Coronary artery (tissue), 2 donors: ENCODE measurements around the gene CD101.
A peak's percentile ranks its signal among the peaks of the same experiment; 100 is the strongest.

ENCODE experiments used
- DNase-seq: peaks from one replicate; pipeline ENCODE4 v3.0.0-alpha.2; 2017; ENCODE audit warnings: low spot score
- H3K27ac ChIP-seq, 2 donors: fragments of 200-600 bp; sonication (generic); one replicate each; pipeline ENCODE4 v1.5.1; 2016 to 2019
- H3K4me3 ChIP-seq: fragments of 200-600 bp; sonication (generic); 2 replicates; pipeline ENCODE4 v1.5.1; 2016; ENCODE audit warnings: mild to moderate bottlenecking, moderate library complexity
- TF ChIP-seq, protein P1 (sequence below): fragments of 200-600 bp; sonication (generic); IDR thresholded peaks from one replicate; pipeline ENCODE4 v1.5.1; 2019; ENCODE audit warnings: antibody characterized with exemption

CD101 gene

DNA sequence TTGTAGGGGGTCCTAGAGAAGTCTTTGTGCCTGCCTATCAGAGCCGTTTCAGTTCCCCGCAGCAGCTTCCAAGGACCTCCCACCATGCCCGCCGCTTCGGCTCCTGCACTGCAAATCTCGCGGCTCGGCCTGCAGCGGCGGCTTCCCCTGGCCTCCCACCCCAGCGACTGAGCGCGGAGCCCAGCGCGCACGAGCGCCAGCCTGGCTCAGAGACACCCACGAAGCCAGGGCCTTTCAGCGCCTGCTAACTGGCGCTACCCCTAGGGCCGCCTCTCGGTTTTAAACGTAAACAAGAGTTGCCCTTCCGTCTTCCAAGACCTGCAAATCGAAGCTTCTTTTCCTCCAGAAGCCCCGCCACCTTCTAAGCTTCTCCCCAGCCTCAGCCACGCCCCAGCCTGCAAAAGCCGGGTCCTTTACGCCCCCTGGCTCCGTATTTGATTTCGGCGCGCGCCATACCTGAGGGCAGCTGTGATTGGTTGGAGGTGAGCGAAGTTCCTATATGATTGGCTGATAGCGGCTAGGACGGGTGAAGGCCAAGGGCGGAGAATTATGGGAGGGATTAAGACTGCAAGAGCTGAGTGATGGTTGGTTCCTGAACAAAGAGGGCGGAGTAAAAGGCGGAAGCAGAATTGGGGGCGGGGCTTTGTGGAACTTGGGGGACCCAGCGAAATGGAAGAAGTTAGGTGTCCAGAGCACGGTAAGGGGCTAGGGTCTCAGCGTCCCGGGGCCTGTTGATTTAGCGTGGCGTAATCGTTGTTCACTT lies 58.3 kb downstream of the CD101 start, which contains the start of gene TTF2:
TSS of gene TTF2 (plus strand) at position 649 of the 763 bp plus-strand sequence. CDS start at position 670, 21 bp downstream.
- DNase-seq = peak; percentile 96
- Histone ChIP-seq H3K4me3 (peak within 1 kb of the TSS; percentile 70), H3K27ac (peak within 1 kb of the TSS; percentile 40 to 46)
- TF ChIP-seq, protein P1, sequence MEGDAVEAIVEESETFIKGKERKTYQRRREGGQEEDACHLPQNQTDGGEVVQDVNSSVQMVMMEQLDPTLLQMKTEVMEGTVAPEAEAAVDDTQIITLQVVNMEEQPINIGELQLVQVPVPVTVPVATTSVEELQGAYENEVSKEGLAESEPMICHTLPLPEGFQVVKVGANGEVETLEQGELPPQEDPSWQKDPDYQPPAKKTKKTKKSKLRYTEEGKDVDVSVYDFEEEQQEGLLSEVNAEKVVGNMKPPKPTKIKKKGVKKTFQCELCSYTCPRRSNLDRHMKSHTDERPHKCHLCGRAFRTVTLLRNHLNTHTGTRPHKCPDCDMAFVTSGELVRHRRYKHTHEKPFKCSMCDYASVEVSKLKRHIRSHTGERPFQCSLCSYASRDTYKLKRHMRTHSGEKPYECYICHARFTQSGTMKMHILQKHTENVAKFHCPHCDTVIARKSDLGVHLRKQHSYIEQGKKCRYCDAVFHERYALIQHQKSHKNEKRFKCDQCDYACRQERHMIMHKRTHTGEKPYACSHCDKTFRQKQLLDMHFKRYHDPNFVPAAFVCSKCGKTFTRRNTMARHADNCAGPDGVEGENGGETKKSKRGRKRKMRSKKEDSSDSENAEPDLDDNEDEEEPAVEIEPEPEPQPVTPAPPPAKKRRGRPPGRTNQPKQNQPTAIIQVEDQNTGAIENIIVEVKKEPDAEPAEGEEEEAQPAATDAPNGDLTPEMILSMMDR = no peak

DNA sequence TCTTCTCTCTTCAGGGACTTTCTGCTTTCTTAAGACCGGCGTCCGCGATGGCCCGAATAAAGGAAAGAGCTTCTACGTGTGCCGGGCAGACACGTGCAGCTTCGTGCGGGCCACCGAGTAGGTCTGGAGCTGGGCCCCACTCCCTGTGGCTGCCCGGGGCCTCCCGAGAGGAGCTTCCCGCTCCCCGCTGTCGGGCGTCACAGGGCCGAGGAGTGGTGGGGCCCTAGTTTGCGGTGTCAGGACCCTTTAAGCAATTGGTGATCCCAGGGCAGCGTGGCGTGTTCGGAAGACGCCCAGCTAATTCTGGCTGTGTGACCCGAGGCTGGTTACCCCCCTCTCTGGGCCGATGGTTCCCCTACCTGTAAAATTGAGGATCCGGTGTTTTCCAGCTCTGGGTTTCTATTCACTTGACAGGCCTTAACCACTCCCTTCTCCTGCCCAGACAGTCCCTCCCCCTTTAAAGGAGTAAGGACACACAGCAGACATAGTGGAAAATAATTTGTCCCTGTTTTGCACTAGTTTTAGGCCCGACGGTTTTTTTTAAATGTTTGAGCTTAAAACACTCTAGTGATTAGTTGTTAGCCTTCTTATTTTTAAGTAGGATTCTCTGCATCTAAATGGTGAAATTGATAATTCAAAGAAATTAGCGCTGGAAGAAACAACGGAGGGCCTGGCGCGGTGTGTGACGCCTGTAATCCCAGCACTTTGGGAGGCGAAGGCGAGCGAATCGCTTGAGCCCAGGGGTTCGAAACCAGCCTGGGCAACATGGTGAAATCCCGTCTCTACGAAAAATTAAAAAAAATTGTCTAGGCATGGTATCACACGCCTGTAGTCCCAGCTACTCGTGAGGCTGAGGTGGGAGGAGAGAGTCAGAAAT lies 59.1 kb downstream of the CD101 start:
- TF ChIP-seq, protein P1 = no peak
- Histone ChIP-seq H3K4me3 (peak overlapping the region; percentile 70), H3K27ac (peak overlapping the region; percentile 40 to 46)
- no peak for DNase-seq

GRCh38 chr1:117061986-117062415 lies 60.4 kb downstream of the CD101 start:
- Histone ChIP-seq H3K27ac (no peak overlapping the region), H3K4me3 (no peak overlapping the region)
- DNase-seq = no peak
- TF ChIP-seq, protein P1 = no peak

GRCh38 chr1:117066367-117066766 lies 64.8 kb downstream of the CD101 start:
- no peak overlapping the region for H3K4me3 ChIP-seq
- TF ChIP-seq, protein P1 = no peak

GRCh38 chr1:117067533-117068370 lies 66.2 kb downstream of the CD101 start:
- no peak overlapping the region for H3K4me3 ChIP-seq
- no peak for DNase-seq

More at GRCh38 chr1:117066367-117066766, 64.8 kb downstream of the CD101 start:
- no peak for DNase-seq
- no peak overlapping the region for H3K27ac ChIP-seq

DNA sequence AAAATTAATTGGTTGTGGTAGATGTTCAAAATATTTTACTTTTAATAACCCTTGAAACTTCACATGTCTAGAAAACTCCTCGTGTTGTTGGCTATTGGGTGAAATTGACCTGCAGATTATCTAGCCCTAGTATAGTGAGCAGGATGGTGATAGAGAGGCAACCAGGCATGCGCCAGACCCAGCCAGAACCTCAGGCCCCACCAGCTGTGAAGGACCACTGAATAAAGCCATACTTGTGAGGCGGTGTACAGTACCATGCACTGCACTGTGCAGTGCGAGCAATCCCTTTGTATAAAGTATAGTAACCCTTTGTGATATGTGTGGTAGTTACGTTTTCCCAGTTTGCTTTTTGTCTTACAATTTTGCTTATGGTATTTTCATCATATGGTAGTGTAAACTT lies 67.0 kb downstream of the CD101 start:
- Histone ChIP-seq H3K4me3 (no peak overlapping the region), H3K27ac (no peak overlapping the region)
- TF ChIP-seq, protein P1 = no peak
- DNase-seq = no peak

More at GRCh38 chr1:117067533-117068370, 66.2 kb downstream of the CD101 start:
- H3K27ac ChIP-seq = no peak overlapping the region
- TF ChIP-seq, protein P1 = peak; percentile 60
